Liver (tissue), 9 donors: ENCODE measurements around the gene KRT86. TPM values are rescaled to one million over a fixed set of nuclear protein-coding genes. Genes with fewer than 3 reads are reported as not detected.

ENCODE experiments used
- DNase-seq: peaks from one replicate; pipeline ENCODE4 v3.0.0-alpha.2; 2017; ENCODE audit warnings: low spot score
- H3K27ac ChIP-seq, 2 donors: one replicate each; pipeline ENCODE4 v1.7.0; 2013; ENCODE audit warnings: inconsistent platforms in 2 of 2, low read length in 2 of 2, control low read depth in 1 of 2, low read depth in 1 of 2, mild to moderate bottlenecking in 1 of 2
- H3K27me3 ChIP-seq, 4 donors: one replicate each; pipeline versions ENCODE4 v1.6.1 to v1.7.0; 2013; ENCODE audit warnings: low read length in 3 of 4, inconsistent platforms in 1 of 4, mild to moderate bottlenecking in 1 of 4, moderate library complexity in 1 of 4; ENCODE audit not compliant: control insufficient read depth in 4 of 4, insufficient read depth in 4 of 4
- H3K36me3 ChIP-seq, 4 donors: one replicate each; pipeline versions ENCODE4 v1.6.1 to v1.7.0; 2013; ENCODE audit warnings: low read length in 3 of 4, mild to moderate bottlenecking in 3 of 4, low read depth in 1 of 4, moderate library complexity in 1 of 4; ENCODE audit not compliant: control insufficient read depth in 4 of 4, insufficient read depth in 3 of 4
- H3K4me1 ChIP-seq, 4 donors: one replicate each; pipeline versions ENCODE4 v1.6.1 to v1.7.0; 2013; ENCODE audit warnings: low read length in 3 of 4, mild to moderate bottlenecking in 3 of 4, moderate library complexity in 1 of 4; ENCODE audit not compliant: control insufficient read depth in 4 of 4, insufficient read depth in 4 of 4
- H3K4me3 ChIP-seq, 3 donors: one replicate each; pipeline versions ENCODE4 v1.6.1 to v1.7.0; 2013; ENCODE audit warnings: low read length in 3 of 3, control low read depth in 1 of 3, low read depth in 1 of 3, mild to moderate bottlenecking in 1 of 3
- H3K9ac ChIP-seq, 2 donors: one replicate each; pipeline ENCODE4 v1.7.0; 2013; ENCODE audit warnings: low read length in 2 of 2, mild to moderate bottlenecking in 2 of 2, moderate library complexity in 2 of 2, control low read depth in 1 of 2, low read depth in 1 of 2
- H3K9me3 ChIP-seq, 4 donors: one replicate each; pipeline versions ENCODE4 v1.6.1 to v1.7.0; 2013; ENCODE audit warnings: low read length in 3 of 4; ENCODE audit not compliant: control insufficient read depth in 4 of 4
- CTCF ChIP-seq: fragments of 150-350 bp; IDR thresholded peaks from 2 replicates; pipeline ENCODE4 v1.5.1; 2017; ENCODE audit warnings: improper control_type of control experiment, low read depth, low read length; ENCODE audit not compliant: missing input control
- EGR1 ChIP-seq, 2 donors: IDR thresholded peaks; 2 replicates each; pipeline ENCODE4 v1.6.1; 2016 to 2018; ENCODE audit warnings: antibody characterized with exemption in 2 of 2, low read depth in 2 of 2
- FOXA1 ChIP-seq: IDR thresholded peaks from 2 replicates; pipeline ENCODE4 v1.6.1; 2016; ENCODE audit warnings: antibody characterized with exemption
- FOXA2 ChIP-seq: IDR thresholded peaks from 2 replicates; pipeline ENCODE4 v1.6.1; 2016; ENCODE audit warnings: antibody characterized with exemption
- GABPA ChIP-seq, 2 donors: IDR thresholded peaks in 1 of 2; conservative IDR thresholded peaks in 1 of 2; 2 replicates each; pipeline ENCODE4 v1.6.1; 2016; ENCODE audit warnings: antibody characterized with exemption in 2 of 2, mild to moderate bottlenecking in 1 of 2, moderate library complexity in 1 of 2
- HNF4A ChIP-seq, 2 donors: conservative IDR thresholded peaks; 2 replicates each; pipeline ENCODE4 v1.6.1; 2016; ENCODE audit warnings: antibody characterized with exemption in 2 of 2, mild to moderate bottlenecking in 2 of 2
- HNF4G ChIP-seq: IDR thresholded peaks from 2 replicates; pipeline ENCODE4 v1.6.1; 2016; ENCODE audit warnings: antibody characterized with exemption
- JUND ChIP-seq, 2 donors: IDR thresholded peaks; 2 replicates each; pipeline ENCODE4 v1.6.1; 2016; ENCODE audit warnings: antibody characterized with exemption in 2 of 2
- NR2F2 ChIP-seq: IDR thresholded peaks from 2 replicates; pipeline ENCODE4 v1.6.1; 2016; ENCODE audit warnings: antibody characterized with exemption
- RAD21 ChIP-seq, 2 donors: IDR thresholded peaks; 2 replicates each; pipeline ENCODE4 v1.6.1; 2016; ENCODE audit warnings: antibody characterized with exemption in 2 of 2, mild to moderate bottlenecking in 2 of 2
- REST ChIP-seq: IDR thresholded peaks from 2 replicates; pipeline ENCODE4 v1.6.1; 2016; ENCODE audit warnings: antibody characterized with exemption, mild to moderate bottlenecking
- RXRA ChIP-seq, 2 donors: IDR thresholded peaks; 2 replicates each; pipeline ENCODE4 v1.6.1; 2017 to 2018; ENCODE audit warnings: antibody characterized with exemption in 2 of 2, mild to moderate bottlenecking in 1 of 2
- SP1 ChIP-seq: IDR thresholded peaks from 2 replicates; pipeline ENCODE4 v1.6.1; 2018; ENCODE audit warnings: antibody characterized with exemption, mild to moderate bottlenecking
- TAF1 ChIP-seq: conservative IDR thresholded peaks from 2 replicates; pipeline ENCODE4 v1.6.1; 2016; ENCODE audit warnings: antibody characterized with exemption, mild to moderate bottlenecking
- YY1 ChIP-seq: IDR thresholded peaks from 2 replicates; pipeline ENCODE4 v1.6.1; 2016; ENCODE audit warnings: antibody characterized with exemption, mild to moderate bottlenecking
- WGBS: extraction: QIAGEN DNeasy Blood & Tissue Kit; methylation state at CpG from one replicate; pipeline ENCODE4 v1.1.7; 2013; 5-methylcytosine and 5-hydroxymethylcytosine counted together
- polyA plus RNA-seq, 2 donors: library from polyadenylated mRNA; stranded (reverse) in 1 of 2; unstranded in 1 of 2; fragments of 200-250 nt in 1 of 2; fragments of >200 nt in 1 of 2; fragmentation: Nextera tagmentation in 1 of 2; extraction: Ambion mirVana in 1 of 2; gene quantifications; one replicate each; pipeline versions ENCODE4 v1.2.1 to v1.2.3, GENCODE V29; 2013 to 2015
- total RNA-seq, 2 donors: library from RNA; depleted of rRNA; stranded (reverse); fragments of >200 nt; gene quantifications; one replicate each; pipeline ENCODE4 v1.2.3, GENCODE V29; 2014
- TF ChIP-seq, protein P1 (sequence below): IDR thresholded peaks from 2 replicates; pipeline ENCODE4 v1.6.1; 2016; ENCODE audit warnings: antibody characterized with exemption
- TF ChIP-seq, protein P2 (sequence below): IDR thresholded peaks from 2 replicates; pipeline ENCODE4 v1.6.1; 2016; ENCODE audit warnings: antibody characterized with exemption
- TF ChIP-seq, protein P3 (sequence below): IDR thresholded peaks from 2 replicates; pipeline ENCODE4 v1.6.1; 2016; ENCODE audit warnings: antibody characterized with exemption
- donor health status: healthy.
- donor health status: healthy.
- donor health status: healthy.
- donor health status: healthy.
- donor health status: healthy.

Gene KRT86
- total and polyA plus RNA-seq, 4 donors: 0.08 TPM; not detected in 3

GRCh38 chr12:52256584-52256935 is 17.9 kb upstream of the KRT86 start:
- H3K27me3 ChIP-seq: peaks cover 2 to 12% (median 7%) of the 10 kb centered on the region in 4 donors
- no peak overlapping the region for H3K27ac ChIP-seq
- no peak for DNase-seq
- H3K9me3 ChIP-seq: no peaks in the 10 kb centered on the region
- no peak overlapping the region for H3K9ac ChIP-seq
- WGBS: 60% methylated on average over 2 of the region's 2 CpGs
- H3K4me1 ChIP-seq: peaks cover 0 to 5% (median 0%) of the 10 kb centered on the region in 4 donors
- TF ChIP-seq CTCF: no peak
- TF ChIP-seq, protein P1, sequence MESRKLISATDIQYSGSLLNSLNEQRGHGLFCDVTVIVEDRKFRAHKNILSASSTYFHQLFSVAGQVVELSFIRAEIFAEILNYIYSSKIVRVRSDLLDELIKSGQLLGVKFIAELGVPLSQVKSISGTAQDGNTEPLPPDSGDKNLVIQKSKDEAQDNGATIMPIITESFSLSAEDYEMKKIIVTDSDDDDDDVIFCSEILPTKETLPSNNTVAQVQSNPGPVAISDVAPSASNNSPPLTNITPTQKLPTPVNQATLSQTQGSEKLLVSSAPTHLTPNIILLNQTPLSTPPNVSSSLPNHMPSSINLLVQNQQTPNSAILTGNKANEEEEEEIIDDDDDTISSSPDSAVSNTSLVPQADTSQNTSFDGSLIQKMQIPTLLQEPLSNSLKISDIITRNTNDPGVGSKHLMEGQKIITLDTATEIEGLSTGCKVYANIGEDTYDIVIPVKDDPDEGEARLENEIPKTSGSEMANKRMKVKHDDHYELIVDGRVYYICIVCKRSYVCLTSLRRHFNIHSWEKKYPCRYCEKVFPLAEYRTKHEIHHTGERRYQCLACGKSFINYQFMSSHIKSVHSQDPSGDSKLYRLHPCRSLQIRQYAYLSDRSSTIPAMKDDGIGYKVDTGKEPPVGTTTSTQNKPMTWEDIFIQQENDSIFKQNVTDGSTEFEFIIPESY: no peak
- TF ChIP-seq TAF1: no peak
- TF ChIP-seq, protein P2, sequence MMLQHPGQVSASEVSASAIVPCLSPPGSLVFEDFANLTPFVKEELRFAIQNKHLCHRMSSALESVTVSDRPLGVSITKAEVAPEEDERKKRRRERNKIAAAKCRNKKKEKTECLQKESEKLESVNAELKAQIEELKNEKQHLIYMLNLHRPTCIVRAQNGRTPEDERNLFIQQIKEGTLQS: no peak
- TF ChIP-seq NR2F2: no peak
- TF ChIP-seq FOXA1: no peak
- no peak for TF ChIP-seq RAD21 (IDR thresholded peaks at IDR 0.05)
- TF ChIP-seq YY1: no peak
- no peak for TF ChIP-seq FOXA2
- no peak for TF ChIP-seq REST
- no peak for TF ChIP-seq JUND (IDR thresholded peaks at IDR 0.05)
- no peak for TF ChIP-seq EGR1 (IDR thresholded peaks at IDR 0.05; ENCODE audit: low read depth in 2 of 2)
- TF ChIP-seq GABPA (IDR thresholded peaks at IDR 0.05 in 1 of 2, conservative IDR thresholded peaks at IDR 0.05 in 1 of 2): no peak
- TF ChIP-seq HNF4G: no peak
- TF ChIP-seq, protein P3, sequence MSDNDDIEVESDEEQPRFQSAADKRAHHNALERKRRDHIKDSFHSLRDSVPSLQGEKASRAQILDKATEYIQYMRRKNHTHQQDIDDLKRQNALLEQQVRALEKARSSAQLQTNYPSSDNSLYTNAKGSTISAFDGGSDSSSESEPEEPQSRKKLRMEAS: no peak
- no peak for TF ChIP-seq SP1
- no peak for TF ChIP-seq RXRA (IDR thresholded peaks at IDR 0.05)
- no peak for TF ChIP-seq HNF4A (conservative IDR thresholded peaks at IDR 0.05)
- H3K36me3 ChIP-seq: no peaks in the 10 kb centered on the region
- no peak overlapping the region for H3K4me3 ChIP-seq
